ENCODE data around the gene PRCP. TPM values are rescaled to one million over a fixed set of nuclear protein-coding genes. Genes with fewer than 3 reads are reported as not detected.
"Not testable (repeated sequence)": the region's sequence is repeated elsewhere in the genome, so short reads cannot be mapped to it uniquely, and the experiment has no call there.

The PRCP gene
- polyA plus RNA-seq, 1 of the 3 experiments (the other 2 are of a cell fraction) = 65.0 TPM

DNA sequence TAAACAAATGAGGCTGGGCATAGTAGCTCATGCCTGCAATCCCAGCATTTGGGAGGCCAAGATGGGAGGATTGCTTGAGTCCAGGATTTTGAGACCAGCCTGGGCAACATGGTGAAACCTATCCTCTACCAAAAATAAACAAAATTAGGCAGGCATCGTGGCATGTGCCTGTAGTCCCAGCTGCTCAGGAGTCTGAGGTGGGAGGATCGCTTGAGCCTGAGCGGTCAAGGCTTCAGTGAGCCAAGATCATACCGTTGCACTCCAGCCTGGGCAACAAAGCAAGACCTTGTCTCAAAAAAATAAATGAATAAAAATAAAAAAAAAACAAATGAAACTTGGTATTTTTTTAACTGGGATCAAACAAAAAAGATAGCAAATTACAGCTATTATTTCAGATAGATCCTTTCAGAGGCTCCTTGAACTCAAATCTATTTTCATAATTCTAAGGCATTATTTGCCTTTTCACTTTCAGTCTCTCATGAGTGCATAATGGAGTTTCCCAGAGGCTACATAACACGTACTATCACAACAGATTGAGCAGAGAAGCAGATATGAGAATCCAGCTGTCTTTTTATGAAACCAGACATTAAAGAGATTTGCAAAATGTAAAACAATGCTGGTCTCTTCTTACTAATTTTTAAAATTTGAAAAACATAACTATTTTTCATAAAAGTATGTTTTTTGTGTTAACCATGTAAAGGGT, 24.4 kb upstream of the PRCP start:
- CTCF ChIA-PET = interaction anchor here (0.9 to 4.1 kb wide), 7 partner anchors 11 to 898 kb away, joined by 3 to 23 read pairs (median 4); no protein-coding TSS in a partner anchor

DNA sequence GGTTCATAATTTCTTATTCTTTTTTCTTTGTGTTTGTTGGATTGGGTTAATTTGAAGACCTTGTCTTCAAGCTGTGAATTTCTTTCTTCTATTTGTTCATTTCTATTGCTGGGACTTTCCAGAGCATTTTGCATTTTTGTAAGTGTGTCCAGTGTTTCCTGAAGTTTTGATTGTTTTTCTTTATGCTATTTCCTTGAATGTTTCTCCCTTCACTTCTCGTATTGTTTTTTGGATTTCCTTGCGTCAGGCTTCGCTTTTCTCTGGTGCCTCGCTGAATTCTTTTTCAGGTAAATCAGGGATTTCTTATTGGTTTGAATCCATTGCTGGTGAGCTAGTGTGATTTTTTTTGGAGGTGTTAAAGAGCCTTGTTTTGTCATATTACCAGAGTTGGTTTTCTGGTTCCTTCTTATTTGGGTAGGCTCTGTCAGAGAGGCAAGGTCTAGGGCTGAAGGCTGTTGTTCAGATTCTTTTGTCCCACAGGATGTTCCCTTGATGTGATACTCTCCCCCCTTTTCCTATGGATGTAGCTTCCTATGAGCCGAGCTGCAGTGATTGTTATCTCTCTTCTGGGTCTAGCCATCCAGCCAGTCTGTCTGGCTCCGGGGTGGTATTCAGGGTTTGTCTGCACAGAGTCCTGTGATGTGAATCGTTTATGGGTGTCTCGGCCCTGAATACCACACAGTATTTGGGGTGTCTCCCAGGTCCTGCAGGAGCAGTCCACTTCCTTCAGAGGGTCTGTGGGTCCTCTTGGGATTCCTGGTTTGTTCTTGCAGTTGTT, 22.4 kb upstream of the PRCP start:
- peaks cover 7 to 12% of the 10 kb centered on the region in 2 experiments; a peak in 3 of 4 replicates for H3K4me1 ChIP-seq (ENCODE audit: control insufficient read depth in 1 of 2, insufficient read depth in 2 of 2, low read depth in 1 of 2, low read length in 1 of 2)

More for the DNA sequence above, 24.4 kb upstream of the PRCP start:
- no peaks in the 10 kb centered on the region for H3K27me3 ChIP-seq (ENCODE audit: insufficient read depth)
- no peaks in the 10 kb centered on the region for H4K20me1 ChIP-seq (ENCODE audit: insufficient read depth)
- H3K36me3 ChIP-seq (replicated peaks in 1 of 2; ENCODE audit: control insufficient read depth in 1 of 2, insufficient read depth in 2 of 2, low read length in 1 of 2) = peaks cover 0 to 17% of the 10 kb centered on the region in 2 experiments
- no peak for DNase-seq
- no peak overlapping the region for H2AFZ ChIP-seq (ENCODE audit: low read depth)
- H3K9me2 ChIP-seq = no peaks in the 10 kb centered on the region
- H3K79me2 ChIP-seq (ENCODE audit: insufficient read depth) = peaks cover 20% of the 10 kb centered on the region
- H3K9me3 ChIP-seq = no peaks in the 10 kb centered on the region
- H3F3A ChIP-seq (replicated peaks; ENCODE audit: insufficient read depth) = no peaks in the 10 kb centered on the region
- H3K4me1 ChIP-seq (ENCODE audit: control insufficient read depth in 1 of 2, insufficient read depth in 2 of 2, low read depth in 1 of 2, low read length in 1 of 2) = peaks cover 7 to 12% of the 10 kb centered on the region in 2 experiments; a peak in 3 of 4 replicates
- no peak overlapping the region for H3K4me3 ChIP-seq (ENCODE audit: low read depth in 2 of 2, low read length in 1 of 2)
- peak overlapping the region in 1 of 2 experiments; percentile 39; a peak in 1 of 4 replicates for H3K27ac ChIP-seq (ENCODE audit: low read depth in 2 of 2, low read length in 1 of 2)
- no peak overlapping the region for H3K4me2 ChIP-seq
- no peak overlapping the region for H3K9ac ChIP-seq
- no peak for TF ChIP-seq RCOR1 (IDR thresholded peaks at IDR 0.05; ENCODE audit: low read length)
- TF ChIP-seq CTCF (IDR thresholded peaks at IDR 0.05) = no peak
- TF ChIP-seq JUND (IDR thresholded peaks at IDR 0.05) = no peak
- no peak for TF ChIP-seq SMC3 (IDR thresholded peaks at IDR 0.05; ENCODE audit: low read depth, low read length)
- TF ChIP-seq NRF1 (IDR thresholded peaks at IDR 0.05; ENCODE audit: low read depth, low read length) = no peak
- TF ChIP-seq, protein P1, sequence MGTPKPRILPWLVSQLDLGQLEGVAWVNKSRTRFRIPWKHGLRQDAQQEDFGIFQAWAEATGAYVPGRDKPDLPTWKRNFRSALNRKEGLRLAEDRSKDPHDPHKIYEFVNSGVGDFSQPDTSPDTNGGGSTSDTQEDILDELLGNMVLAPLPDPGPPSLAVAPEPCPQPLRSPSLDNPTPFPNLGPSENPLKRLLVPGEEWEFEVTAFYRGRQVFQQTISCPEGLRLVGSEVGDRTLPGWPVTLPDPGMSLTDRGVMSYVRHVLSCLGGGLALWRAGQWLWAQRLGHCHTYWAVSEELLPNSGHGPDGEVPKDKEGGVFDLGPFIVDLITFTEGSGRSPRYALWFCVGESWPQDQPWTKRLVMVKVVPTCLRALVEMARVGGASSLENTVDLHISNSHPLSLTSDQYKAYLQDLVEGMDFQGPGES (IDR thresholded peaks at IDR 0.05; ENCODE audit: low read depth, low read length) = no peak
- TF ChIP-seq FOSL2 (IDR thresholded peaks at IDR 0.05; ENCODE audit: borderline replicate concordance, low read depth) = no peak
- POLR2A ChIA-PET = no interaction called here
- 92% methylated on average over 5 of the region's 5 CpGs for WGBS (ENCODE audit: low lambda C conversion rate)

DNA sequence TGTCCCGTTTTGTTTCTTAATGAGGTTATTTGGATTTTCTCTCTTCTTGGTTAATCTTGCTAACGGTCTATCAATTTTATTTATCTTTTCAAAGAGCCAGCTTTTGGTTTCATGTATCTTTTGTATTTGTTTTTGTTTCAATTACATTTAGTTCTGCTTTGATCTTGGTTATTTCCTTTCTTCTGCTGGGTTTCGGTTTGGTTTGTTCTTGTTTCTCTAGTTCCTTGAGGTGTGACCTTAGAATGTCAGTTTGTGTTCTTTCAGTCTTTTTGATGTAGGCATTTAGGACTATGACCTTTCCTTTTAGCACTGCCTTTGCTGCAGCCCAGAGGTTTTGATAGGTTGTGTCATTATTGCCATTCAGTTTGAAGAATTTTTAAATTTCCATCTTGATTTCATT, 20.0 kb upstream of the PRCP start:
- DNase-seq; H3K27ac ChIP-seq (ENCODE audit: low read depth in 2 of 2, low read length in 1 of 2); H3K4me3 ChIP-seq (ENCODE audit: low read depth in 2 of 2, low read length in 1 of 2); H3F3A ChIP-seq (replicated peaks; ENCODE audit: insufficient read depth); H3K9me3 ChIP-seq; H3K9ac ChIP-seq; POLR2A ChIA-PET; H3K4me2 ChIP-seq; H3K9me2 ChIP-seq; H2AFZ ChIP-seq (ENCODE audit: low read depth); H3K27me3 ChIP-seq (ENCODE audit: insufficient read depth); H4K20me1 ChIP-seq (ENCODE audit: insufficient read depth): not testable (repeated sequence)
- Histone ChIP-seq H3K36me3 (replicated peaks in 1 of 2; ENCODE audit: control insufficient read depth in 1 of 2, insufficient read depth in 2 of 2, low read length in 1 of 2) (peaks cover 6 to 16% of the 10 kb centered on the region in 2 experiments), H3K4me1 (ENCODE audit: control insufficient read depth in 1 of 2, insufficient read depth in 2 of 2, low read depth in 1 of 2, low read length in 1 of 2) (peaks cover 7 to 12% of the 10 kb centered on the region in 2 experiments; a peak in 3 of 4 replicates), H3K79me2 (ENCODE audit: insufficient read depth) (peaks cover 20% of the 10 kb centered on the region)
- CTCF ChIA-PET = interaction anchor here (2.7 kb wide), 1 partner anchor 53 kb away, joined by 5 read pairs; no protein-coding TSS in a partner anchor
- 87% methylated on average over 3 of the region's 3 CpGs for WGBS (ENCODE audit: low lambda C conversion rate)

More for the DNA sequence above, 22.4 kb upstream of the PRCP start:
- TF ChIP-seq GATA2 (CRISPR knock-in tag; IDR thresholded peaks at IDR 0.05) = peak; percentile 88
- 66% methylated on average over 8 of the region's 8 CpGs for WGBS (ENCODE audit: low lambda C conversion rate)
- CTCF ChIA-PET = interaction anchor here (0.7 to 1.3 kb wide), 2 partner anchors 54 to 112 kb away, joined by 3 read pairs; no protein-coding TSS in a partner anchor
- POLR2A ChIA-PET; H3K9me2 ChIP-seq; H3K9me3 ChIP-seq; H3K4me3 ChIP-seq (ENCODE audit: low read depth in 2 of 2, low read length in 1 of 2); H4K20me1 ChIP-seq (ENCODE audit: insufficient read depth); H3K27me3 ChIP-seq (ENCODE audit: insufficient read depth); H3F3A ChIP-seq (replicated peaks; ENCODE audit: insufficient read depth): not testable (repeated sequence)
- DNase-seq = peak; percentile 50
- Histone ChIP-seq H3K36me3 (replicated peaks in 1 of 2; ENCODE audit: control insufficient read depth in 1 of 2, insufficient read depth in 2 of 2, low read length in 1 of 2) (peaks cover 0 to 13% of the 10 kb centered on the region in 2 experiments), H3K79me2 (ENCODE audit: insufficient read depth) (peaks cover 20% of the 10 kb centered on the region), H2AFZ (ENCODE audit: low read depth) (peak overlapping the region; percentile 65), H3K9ac (peak overlapping the region; percentile 12; the same call in 1 of the 2 replicates), H3K27ac (ENCODE audit: low read depth in 2 of 2, low read length in 1 of 2) (peak overlapping the region; percentile 55 to 85), H3K4me2 (peak overlapping the region; percentile 73)

GRCh38 chr11:82919786-82920185, 19.6 kb upstream of the PRCP start:
- POLR2A ChIA-PET = not testable (repeated sequence)
- CTCF ChIA-PET = interaction anchor here (2.7 kb wide), 1 partner anchor 52 kb away, joined by 5 read pairs; no protein-coding TSS in a partner anchor

More at GRCh38 chr11:82919786-82920185, 19.6 kb upstream of the PRCP start:
- not testable (repeated sequence) for H3K4me2 ChIP-seq; H2AFZ ChIP-seq (ENCODE audit: low read depth); H3K4me3 ChIP-seq (ENCODE audit: low read depth in 2 of 2, low read length in 1 of 2); DNase-seq; H3K27ac ChIP-seq (ENCODE audit: low read depth in 2 of 2, low read length in 1 of 2); H3K9me2 ChIP-seq; H3K27me3 ChIP-seq (ENCODE audit: insufficient read depth); H3K9ac ChIP-seq; H3F3A ChIP-seq (replicated peaks; ENCODE audit: insufficient read depth); H3K9me3 ChIP-seq; H4K20me1 ChIP-seq (ENCODE audit: insufficient read depth)
- WGBS (ENCODE audit: low lambda C conversion rate) = 95% methylated on average over 10 of the region's 10 CpGs
- H3K79me2 ChIP-seq (ENCODE audit: insufficient read depth) = peaks cover 20% of the 10 kb centered on the region
- H3K36me3 ChIP-seq (replicated peaks in 1 of 2; ENCODE audit: control insufficient read depth in 1 of 2, insufficient read depth in 2 of 2, low read length in 1 of 2) = peaks cover 10 to 14% of the 10 kb centered on the region in 2 experiments
- H3K4me1 ChIP-seq (ENCODE audit: control insufficient read depth in 1 of 2, insufficient read depth in 2 of 2, low read depth in 1 of 2, low read length in 1 of 2) = peaks cover 7 to 12% of the 10 kb centered on the region in 2 experiments; a peak in 3 of 4 replicates

Data from SK-N-SH (cell line).